MM.1S (cell line): ENCODE data around the gene ISLR.

Source experiments
- DNase-seq: peaks from one replicate; pipeline ENCODE4 v3.0.0-alpha.2; 2015
- H2AFZ ChIP-seq: fragments of 300-600 bp; sonication (generic); 2 replicates; pipeline ENCODE4 v1.6.0; 2016; ENCODE audit warnings: antibody characterized with exemption, low read length
- H3F3A ChIP-seq: fragments of 300-600 bp; sonication (generic); 2 replicates; pipeline ENCODE4 v1.6.1; 2016; ENCODE audit warnings: mild to moderate bottlenecking, antibody characterized with exemption, low read length, moderate library complexity, mixed read lengths; ENCODE audit not compliant: insufficient read depth
- H3K27ac ChIP-seq: fragments of 300-600 bp; sonication (generic); 2 replicates; pipeline ENCODE4 v1.5.1; 2016; ENCODE audit warnings: mild to moderate bottlenecking, low read length
- H3K27me3 ChIP-seq: fragments of 300-600 bp; sonication (generic); replicated peaks from 2 replicates; pipeline ENCODE4 v1.6.0; 2016; ENCODE audit warnings: low read length; ENCODE audit not compliant: insufficient read depth
- H3K36me3 ChIP-seq: fragments of 300-600 bp; sonication (generic); replicated peaks from 2 replicates; pipeline ENCODE4 v1.6.1; 2016; ENCODE audit warnings: mild to moderate bottlenecking, low read length, mixed read lengths; ENCODE audit not compliant: insufficient read depth
- H3K4me1 ChIP-seq: fragments of 300-600 bp; sonication (generic); 2 replicates; pipeline ENCODE4 v1.6.1; 2016; ENCODE audit warnings: low read length, mixed read lengths
- H3K4me2 ChIP-seq: fragments of 300-600 bp; sonication (generic); 2 replicates; pipeline ENCODE4 v1.6.0; 2016; ENCODE audit warnings: low read depth, low read length
- H3K4me3 ChIP-seq: fragments of 300-600 bp; sonication (generic); 2 replicates; pipeline ENCODE4 v1.5.1; 2016; ENCODE audit warnings: low read length, mixed read lengths
- H3K79me2 ChIP-seq: fragments of 300-600 bp; sonication (generic); 2 replicates; pipeline ENCODE4 v1.6.1; 2016; ENCODE audit warnings: mixed run types, low read length, mixed read lengths
- H3K9ac ChIP-seq: fragments of 300-600 bp; sonication (generic); 2 replicates; pipeline ENCODE4 v1.6.1; 2016; ENCODE audit warnings: low read length, mixed read lengths
- H3K9me2 ChIP-seq: fragments of 300-600 bp; sonication (generic); replicated peaks from 2 replicates; pipeline ENCODE4 v1.6.1; 2016; ENCODE audit warnings: mild to moderate bottlenecking, low read length, mixed read lengths; ENCODE audit not compliant: insufficient read depth
- H3K9me3 ChIP-seq: fragments of 300-600 bp; sonication (generic); replicated peaks from 2 replicates; pipeline ENCODE4 v1.6.1; 2016; ENCODE audit warnings: mild to moderate bottlenecking, low read length, mixed read lengths; ENCODE audit not compliant: insufficient read depth
- H4K20me1 ChIP-seq: fragments of 300-600 bp; sonication (generic); 2 replicates; pipeline ENCODE4 v1.6.1; 2016; ENCODE audit warnings: mild to moderate bottlenecking, low read length, moderate library complexity, mixed read lengths; ENCODE audit not compliant: insufficient read depth
- CTCF ChIP-seq: fragments of 300-600 bp; sonication (generic); IDR thresholded peaks from 2 replicates; pipeline ENCODE4 v1.5.1; 2016; ENCODE audit warnings: antibody characterized with exemption, low read length, mixed read lengths
- EZH2 ChIP-seq: fragments of 300-600 bp; sonication (generic); optimal IDR thresholded peaks from 2 replicates; pipeline ENCODE3; 2017; ENCODE audit warnings: low read depth, mild to moderate bottlenecking, antibody characterized with exemption, low read length, mixed read lengths
- EZH2phosphoT487 ChIP-seq: fragments of 300-600 bp; sonication (generic); IDR thresholded peaks from 2 replicates; pipeline ENCODE4 v1.6.1; 2018; ENCODE audit warnings: antibody characterized with exemption, low read length

The ISLR gene

GRCh38 chr15:74175271-74176191 lies 2.0 kb downstream of the ISLR start:
- Histone ChIP-seq H3K79me2 (no peaks in the 10 kb centered on the region), H3K9me3 (no peaks in the 10 kb centered on the region), H3K4me1 (no peaks in the 10 kb centered on the region), H3K4me3 (no peak overlapping the region), H3K27ac (no peak overlapping the region), H3F3A (no peaks in the 10 kb centered on the region), H3K9ac (no peak overlapping the region), H3K36me3 (no peaks in the 10 kb centered on the region), H3K27me3 (peaks cover 78% of the 10 kb centered on the region), H2AFZ (no peak overlapping the region), H4K20me1 (no peaks in the 10 kb centered on the region), H3K9me2 (no peaks in the 10 kb centered on the region), H3K4me2 (no peak overlapping the region)
- no peak for DNase-seq
- no peak for TF ChIP-seq EZH2
- no peak for TF ChIP-seq EZH2phosphoT487
- no peak for TF ChIP-seq CTCF

DNA sequence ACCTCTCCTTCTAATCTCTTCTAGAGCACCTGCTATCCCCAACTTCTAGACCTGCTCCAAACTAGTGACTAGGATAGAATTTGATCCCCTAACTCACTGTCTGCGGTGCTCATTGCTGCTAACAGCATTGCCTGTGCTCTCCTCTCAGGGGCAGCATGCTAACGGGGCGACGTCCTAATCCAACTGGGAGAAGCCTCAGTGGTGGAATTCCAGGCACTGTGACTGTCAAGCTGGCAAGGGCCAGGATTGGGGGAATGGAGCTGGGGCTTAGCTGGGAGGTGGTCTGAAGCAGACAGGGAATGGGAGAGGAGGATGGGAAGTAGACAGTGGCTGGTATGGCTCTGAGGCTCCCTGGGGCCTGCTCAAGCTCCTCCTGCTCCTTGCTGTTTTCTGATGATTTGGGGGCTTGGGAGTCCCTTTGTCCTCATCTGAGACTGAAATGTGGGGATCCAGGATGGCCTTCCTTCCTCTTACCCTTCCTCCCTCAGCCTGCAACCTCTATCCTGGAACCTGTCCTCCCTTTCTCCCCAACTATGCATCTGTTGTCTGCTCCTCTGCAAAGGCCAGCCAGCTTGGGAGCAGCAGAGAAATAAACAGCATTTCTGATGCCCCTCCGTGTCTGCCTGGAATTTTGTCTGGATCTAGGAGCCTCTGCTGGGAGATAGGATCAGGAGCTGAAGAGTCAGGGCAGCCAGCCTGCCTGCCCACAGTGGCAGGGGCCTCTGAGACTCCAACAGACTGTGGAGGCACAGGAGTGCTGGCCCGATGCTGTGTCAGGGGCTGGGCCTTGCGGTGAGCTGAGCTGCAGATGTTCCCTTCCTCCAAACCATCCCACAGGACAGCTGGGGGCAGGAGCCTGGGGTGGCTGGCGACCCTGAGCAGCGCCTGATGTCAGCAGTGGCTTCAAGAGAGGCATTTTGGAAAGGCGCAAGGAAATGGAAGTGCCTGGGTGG lies 3.0 kb downstream of the ISLR start:
- no peaks in the 10 kb centered on the region for H3K4me1 ChIP-seq
- peaks cover 78% of the 10 kb centered on the region for H3K27me3 ChIP-seq
- TF ChIP-seq CTCF (no peak), EZH2phosphoT487 (no peak), EZH2 (no peak)
- H3K4me2 ChIP-seq = no peak overlapping the region
- H3K4me3 ChIP-seq = no peak overlapping the region
- H3K79me2 ChIP-seq = no peaks in the 10 kb centered on the region
- H3K9me2 ChIP-seq = no peaks in the 10 kb centered on the region
- H2AFZ ChIP-seq = no peak overlapping the region
- no peaks in the 10 kb centered on the region for H3F3A ChIP-seq
- H3K27ac ChIP-seq = no peak overlapping the region
- no peaks in the 10 kb centered on the region for H3K36me3 ChIP-seq
- no peaks in the 10 kb centered on the region for H4K20me1 ChIP-seq
- H3K9me3 ChIP-seq = no peaks in the 10 kb centered on the region
- H3K9ac ChIP-seq = no peak overlapping the region
- no peak for DNase-seq

DNA sequence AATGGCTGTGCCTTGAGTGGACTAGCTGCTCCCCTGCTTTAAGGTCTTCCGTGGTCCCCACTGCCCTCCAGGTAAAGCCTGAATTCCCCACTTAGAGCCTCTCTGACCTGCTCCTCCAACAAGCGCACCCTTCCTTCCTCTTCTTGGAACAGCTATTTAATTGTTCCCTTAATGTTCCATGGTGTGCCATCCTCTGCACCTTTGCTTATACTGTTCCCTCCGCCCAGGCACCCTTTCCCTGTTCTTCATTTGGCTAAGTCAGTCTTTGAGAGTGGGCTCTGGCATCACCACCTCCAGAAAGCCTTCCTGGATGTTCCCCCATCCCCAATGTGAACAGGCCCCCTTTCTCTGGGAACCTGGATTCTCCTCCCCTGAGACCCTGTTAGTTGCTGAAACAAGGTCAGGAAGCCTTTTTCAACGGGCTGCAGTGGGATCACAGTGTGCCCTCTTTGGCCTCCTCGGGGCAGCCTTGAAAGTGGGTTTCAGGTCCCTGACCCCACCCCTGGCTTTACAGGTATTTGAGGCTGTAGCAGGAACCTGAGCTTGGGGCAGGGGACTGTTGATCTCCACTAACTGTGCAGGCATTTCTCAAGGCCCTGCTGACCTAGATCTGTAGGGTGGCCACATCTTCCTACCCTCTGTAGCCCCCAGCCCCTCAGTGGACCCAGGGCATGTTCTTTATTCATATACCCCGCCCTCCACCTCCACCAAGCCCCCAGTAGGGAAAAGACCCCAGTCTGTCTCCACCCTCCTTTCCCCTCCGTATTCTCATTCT lies 5.0 kb downstream of the ISLR start:
- Histone ChIP-seq H3K27me3 (peaks cover 86% of the 10 kb centered on the region), H2AFZ (no peak overlapping the region), H3K36me3 (no peaks in the 10 kb centered on the region), H3F3A (no peaks in the 10 kb centered on the region), H3K27ac (no peak overlapping the region), H3K9ac (no peak overlapping the region), H3K79me2 (no peaks in the 10 kb centered on the region), H3K4me3 (no peak overlapping the region), H3K9me2 (no peaks in the 10 kb centered on the region), H3K9me3 (no peaks in the 10 kb centered on the region), H3K4me2 (no peak overlapping the region), H3K4me1 (no peaks in the 10 kb centered on the region), H4K20me1 (no peaks in the 10 kb centered on the region)
- no peak for DNase-seq
- TF ChIP-seq EZH2phosphoT487 (no peak), EZH2 (no peak), CTCF (no peak)
